ENCODE measurements around the gene ATL2. TPM values are rescaled to one million over a fixed set of nuclear protein-coding genes. Genes with fewer than 3 reads are reported as not detected.

ATL2 gene
- total and polyA plus RNA-seq, 2 donors (not counting 3 experiments of a cell fraction or from before 2014, with no cell fraction given), result 23.9 to 45.5 TPM

DNA sequence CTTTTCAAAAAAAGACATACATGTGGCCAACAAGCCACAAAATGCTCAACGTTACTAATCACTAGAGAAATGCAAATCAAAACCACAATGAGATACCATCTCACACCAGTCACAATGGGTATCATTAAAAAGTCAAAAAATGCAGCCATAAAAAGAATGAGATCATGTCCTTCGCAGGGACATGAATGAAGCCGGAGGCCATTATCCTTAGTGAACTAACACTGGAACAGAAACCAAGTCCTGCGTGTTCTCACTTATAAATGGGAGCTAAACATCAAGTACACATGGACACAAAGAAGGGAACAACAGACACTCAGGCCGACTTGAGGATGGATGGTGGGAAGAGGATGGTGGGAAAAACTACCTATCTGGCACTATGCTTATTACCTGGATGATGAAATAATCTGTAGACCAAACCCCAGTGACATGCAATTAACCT lies 17.8 kb upstream of the ATL2 start:
- no peak overlapping the region for H3K4me3 ChIP-seq (replicated peaks in 1 of 3; ENCODE audit: insufficient read depth in 1 of 3, low read depth in 1 of 3, low read length in 3 of 3)
- ChIA-PET CTCF (no interaction called here), POLR2A (no interaction called here)
- FAIRE-seq, result no peak
- no peaks in the 10 kb centered on the region for H3K9me3 ChIP-seq (replicated peaks; ENCODE audit: control insufficient read depth, insufficient read depth, low read length)
- no peaks in the 10 kb centered on the region for H3K79me2 ChIP-seq (ENCODE audit: control insufficient read depth, insufficient read depth, low read length)
- peaks cover 0 to 6% of the 10 kb centered on the region in 2 experiments for H3K27me3 ChIP-seq (ENCODE audit: control insufficient read depth in 2 of 2, insufficient read depth in 2 of 2, low read length in 2 of 2)
- intact Hi-C loops (cut with micrococcal nuclease) (no loop called here), dilution Hi-C loops (cut with MboI; ENCODE audit: extremely low pct_ligation_motif_present, low sequenced_read_pairs) (no loop called here)
- H3K9me1 ChIP-seq (replicated peaks; ENCODE audit: control insufficient read depth, extremely low read depth, insufficient read depth, low read length), result no peaks in the 10 kb centered on the region
- no peaks in the 10 kb centered on the region for H4K20me1 ChIP-seq (replicated peaks; ENCODE audit: control insufficient read depth, extremely low read depth, insufficient read depth, low read length)
- no peak overlapping the region for H3K27ac ChIP-seq (ENCODE audit: insufficient read depth, low read depth, low read length)
- no peak for TF ChIP-seq JUN (IDR thresholded peaks at IDR 0.05; ENCODE audit: borderline replicate concordance, insufficient read depth, insufficient read length, low read depth)
- TF ChIP-seq, protein P1, sequence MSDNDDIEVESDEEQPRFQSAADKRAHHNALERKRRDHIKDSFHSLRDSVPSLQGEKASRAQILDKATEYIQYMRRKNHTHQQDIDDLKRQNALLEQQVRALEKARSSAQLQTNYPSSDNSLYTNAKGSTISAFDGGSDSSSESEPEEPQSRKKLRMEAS (IDR thresholded peaks at IDR 0.05; ENCODE audit: insufficient read depth, insufficient read length), result no peak
- TF ChIP-seq EZH2 (IDR thresholded peaks at IDR 0.05; ENCODE audit: borderline replicate concordance, low read depth, low read length, severe bottlenecking), result no peak
- no peak for TF ChIP-seq MYC (IDR thresholded peaks at IDR 0.05; ENCODE audit: low read depth, low read length)
- no peak for TF ChIP-seq POLR2AphosphoS5 (IDR thresholded peaks at IDR 0.05; ENCODE audit: insufficient read depth, low read depth, low read length)
- TF ChIP-seq, protein P2, sequence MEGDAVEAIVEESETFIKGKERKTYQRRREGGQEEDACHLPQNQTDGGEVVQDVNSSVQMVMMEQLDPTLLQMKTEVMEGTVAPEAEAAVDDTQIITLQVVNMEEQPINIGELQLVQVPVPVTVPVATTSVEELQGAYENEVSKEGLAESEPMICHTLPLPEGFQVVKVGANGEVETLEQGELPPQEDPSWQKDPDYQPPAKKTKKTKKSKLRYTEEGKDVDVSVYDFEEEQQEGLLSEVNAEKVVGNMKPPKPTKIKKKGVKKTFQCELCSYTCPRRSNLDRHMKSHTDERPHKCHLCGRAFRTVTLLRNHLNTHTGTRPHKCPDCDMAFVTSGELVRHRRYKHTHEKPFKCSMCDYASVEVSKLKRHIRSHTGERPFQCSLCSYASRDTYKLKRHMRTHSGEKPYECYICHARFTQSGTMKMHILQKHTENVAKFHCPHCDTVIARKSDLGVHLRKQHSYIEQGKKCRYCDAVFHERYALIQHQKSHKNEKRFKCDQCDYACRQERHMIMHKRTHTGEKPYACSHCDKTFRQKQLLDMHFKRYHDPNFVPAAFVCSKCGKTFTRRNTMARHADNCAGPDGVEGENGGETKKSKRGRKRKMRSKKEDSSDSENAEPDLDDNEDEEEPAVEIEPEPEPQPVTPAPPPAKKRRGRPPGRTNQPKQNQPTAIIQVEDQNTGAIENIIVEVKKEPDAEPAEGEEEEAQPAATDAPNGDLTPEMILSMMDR (IDR thresholded peaks at IDR 0.05; ENCODE audit: extremely low read depth in 1 of 2, insufficient read depth in 1 of 2, low read depth in 1 of 2, low read length in 2 of 2), result no peak
- no peak for TF ChIP-seq POLR2A (IDR thresholded peaks at IDR 0.05; ENCODE audit: low read depth, low read length)
- no peak for TF ChIP-seq GATA2 (IDR thresholded peaks at IDR 0.05; ENCODE audit: insufficient read depth, insufficient read length, low read depth, low read length)
- no peaks in the 10 kb centered on the region for H3K36me3 ChIP-seq (ENCODE audit: control insufficient read depth in 2 of 2, extremely low read depth in 1 of 2, insufficient read depth in 2 of 2, low read length in 2 of 2)
- no TSS peak for BruUV-seq (replicated peaks)
- H2AFZ ChIP-seq (ENCODE audit: low read depth, low read length), result no peak overlapping the region
- no peaks in the 10 kb centered on the region for H3K4me1 ChIP-seq (ENCODE audit: control insufficient read depth, extremely low read depth, insufficient read depth, low read length)
- H3K4me2 ChIP-seq (ENCODE audit: insufficient read depth, low read length), result no peak overlapping the region
- H3K9ac ChIP-seq (replicated peaks; ENCODE audit: extremely low read depth, insufficient read depth, low read length), result no peak overlapping the region
- DNase-seq (ENCODE audit: low read depth, low spot score), result no peak
